BE2C (cell line): Measurements from ENCODE around the gene NDST4.

Experiments used
- DNase-seq: peaks from one replicate; pipeline ENCODE4 v3.0.0-alpha.2; 2020
- H3K27me3 ChIP-seq: fragments of 250-450 bp; sonication (Bioruptor Pico); 2 replicates; pipeline ENCODE4 v1.5.1; 2020; ENCODE audit warnings: mild to moderate bottlenecking
- H3K36me3 ChIP-seq: fragments of 250-450 bp; sonication (Bioruptor Pico); 2 replicates; pipeline ENCODE4 v1.5.1; 2020; ENCODE audit warnings: mild to moderate bottlenecking
- H3K4me1 ChIP-seq: fragments of 250-450 bp; sonication (Bioruptor Pico); 2 replicates; pipeline ENCODE4 v1.5.1; 2020
- H3K4me3 ChIP-seq: 2 replicates; pipeline ENCODE4 v1.5.1; 2011; ENCODE audit warnings: low read depth, low read length
- H3K9me3 ChIP-seq: fragments of 250-450 bp; sonication (Bioruptor Pico); 2 replicates; pipeline ENCODE4 v1.5.1; 2020
- TF ChIP-seq, protein P1 (sequence below): IDR thresholded peaks from 2 replicates; pipeline ENCODE4 v1.5.1; 2012; ENCODE audit warnings: mild to moderate bottlenecking, low read depth, low read length

NDST4 gene

DNA sequence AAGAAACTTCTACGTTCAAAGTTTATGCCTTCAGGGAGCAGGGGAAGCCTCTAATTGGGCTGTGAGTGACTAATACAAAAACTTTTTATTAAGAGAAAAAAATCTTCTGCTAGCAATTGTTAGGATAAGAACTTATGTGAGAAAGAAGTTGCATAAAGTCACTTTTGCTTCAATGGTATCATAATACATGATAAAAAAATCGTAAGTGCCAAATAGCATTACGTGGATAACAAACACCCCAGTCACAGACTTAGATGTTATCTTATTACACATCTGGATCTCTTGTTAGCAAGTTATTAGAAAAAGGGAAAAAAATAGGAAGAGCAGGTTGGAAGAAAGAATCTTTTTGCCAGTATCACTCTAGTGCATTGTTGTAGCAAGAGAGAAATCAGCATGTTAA lies 4.2 kb upstream of the NDST4 start:
- no peak for DNase-seq
- H3K4me1 ChIP-seq, result no peaks in the 10 kb centered on the region
- H3K27me3 ChIP-seq, result peaks cover 9% of the 10 kb centered on the region; the same call in 1 of the 2 replicates
- H3K9me3 ChIP-seq, result no peaks in the 10 kb centered on the region
- no peaks in the 10 kb centered on the region for H3K36me3 ChIP-seq
- TF ChIP-seq, protein P1, sequence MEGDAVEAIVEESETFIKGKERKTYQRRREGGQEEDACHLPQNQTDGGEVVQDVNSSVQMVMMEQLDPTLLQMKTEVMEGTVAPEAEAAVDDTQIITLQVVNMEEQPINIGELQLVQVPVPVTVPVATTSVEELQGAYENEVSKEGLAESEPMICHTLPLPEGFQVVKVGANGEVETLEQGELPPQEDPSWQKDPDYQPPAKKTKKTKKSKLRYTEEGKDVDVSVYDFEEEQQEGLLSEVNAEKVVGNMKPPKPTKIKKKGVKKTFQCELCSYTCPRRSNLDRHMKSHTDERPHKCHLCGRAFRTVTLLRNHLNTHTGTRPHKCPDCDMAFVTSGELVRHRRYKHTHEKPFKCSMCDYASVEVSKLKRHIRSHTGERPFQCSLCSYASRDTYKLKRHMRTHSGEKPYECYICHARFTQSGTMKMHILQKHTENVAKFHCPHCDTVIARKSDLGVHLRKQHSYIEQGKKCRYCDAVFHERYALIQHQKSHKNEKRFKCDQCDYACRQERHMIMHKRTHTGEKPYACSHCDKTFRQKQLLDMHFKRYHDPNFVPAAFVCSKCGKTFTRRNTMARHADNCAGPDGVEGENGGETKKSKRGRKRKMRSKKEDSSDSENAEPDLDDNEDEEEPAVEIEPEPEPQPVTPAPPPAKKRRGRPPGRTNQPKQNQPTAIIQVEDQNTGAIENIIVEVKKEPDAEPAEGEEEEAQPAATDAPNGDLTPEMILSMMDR, result no peak
- no peak overlapping the region for H3K4me3 ChIP-seq

DNA sequence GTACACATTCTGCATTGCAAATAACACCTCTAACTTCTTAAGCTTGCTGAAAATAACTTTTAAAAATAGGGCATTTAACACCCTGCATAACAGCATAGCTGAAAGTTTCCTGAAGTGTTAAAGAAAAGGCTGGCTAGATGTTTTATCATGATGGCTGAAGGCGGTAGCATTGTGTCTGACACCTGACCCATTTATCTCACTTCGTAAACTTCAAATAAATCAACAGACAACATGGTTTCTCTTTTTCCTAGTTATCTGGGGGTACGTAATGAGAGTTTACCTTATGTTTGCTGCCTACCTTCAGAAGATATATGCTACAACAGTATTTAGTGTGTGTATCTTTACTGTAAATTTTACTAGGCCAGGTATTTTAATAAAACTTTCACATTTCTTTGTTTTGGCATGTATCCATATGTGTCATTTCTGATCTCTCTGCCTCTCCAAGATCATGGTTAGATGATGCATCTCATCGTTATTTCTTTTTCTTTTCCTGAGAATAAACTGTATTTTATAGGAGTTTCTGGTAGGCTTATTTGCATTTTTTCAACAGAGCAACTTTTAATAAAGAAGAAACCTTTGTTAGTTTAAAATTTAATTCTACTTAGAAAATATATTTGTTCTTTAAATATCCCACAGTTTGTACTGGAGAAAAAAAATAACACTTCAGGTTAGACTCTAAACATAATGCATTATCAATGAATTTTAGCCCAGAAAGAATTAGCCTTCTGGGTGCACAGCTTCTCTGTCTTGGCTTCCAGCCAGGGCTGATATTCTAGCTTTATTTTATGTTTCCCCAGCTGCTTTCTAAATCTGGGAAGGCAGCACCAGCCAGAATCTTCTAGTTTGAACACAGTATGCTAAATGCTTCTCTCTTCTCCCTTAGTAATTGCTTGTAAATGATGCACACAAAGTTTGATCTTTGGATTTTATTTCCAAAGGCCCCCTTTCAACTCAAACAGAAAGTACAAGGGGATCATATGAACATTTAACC lies 2.9 kb downstream of the NDST4 start:
- no peak for DNase-seq
- Histone ChIP-seq H3K4me1 (no peaks in the 10 kb centered on the region), H3K27me3 (peaks cover 9% of the 10 kb centered on the region; the same call in 1 of the 2 replicates), H3K9me3 (no peaks in the 10 kb centered on the region), H3K4me3 (no peak overlapping the region), H3K36me3 (no peaks in the 10 kb centered on the region)
- TF ChIP-seq, protein P1, result no peak

DNA sequence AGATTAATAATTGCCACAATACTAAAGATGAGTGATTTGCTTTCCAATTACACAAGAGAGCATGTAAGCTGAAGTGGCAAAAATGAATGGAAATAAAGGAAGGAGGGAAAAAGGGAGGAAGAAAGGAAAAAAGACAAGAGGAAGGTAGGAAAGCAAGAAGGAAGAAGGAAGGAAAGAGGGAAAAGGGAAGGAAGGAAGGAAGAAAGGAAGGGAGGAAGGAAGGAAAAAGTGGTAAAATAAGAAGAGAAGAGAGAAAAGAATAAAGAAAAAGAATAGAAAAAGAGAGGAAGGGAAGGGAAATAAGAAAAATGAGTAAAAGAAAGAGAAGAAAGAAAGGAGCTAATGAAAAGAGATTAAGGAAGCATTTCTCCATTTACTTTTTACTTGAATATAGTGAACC lies 4.6 kb downstream of the NDST4 start:
- Histone ChIP-seq H3K27me3 (peaks cover 6% of the 10 kb centered on the region; the same call in 1 of the 2 replicates), H3K36me3 (no peaks in the 10 kb centered on the region), H3K4me1 (no peaks in the 10 kb centered on the region), H3K9me3 (no peaks in the 10 kb centered on the region), H3K4me3 (no peak overlapping the region)
- no peak for DNase-seq
- TF ChIP-seq, protein P1, result no peak

DNA sequence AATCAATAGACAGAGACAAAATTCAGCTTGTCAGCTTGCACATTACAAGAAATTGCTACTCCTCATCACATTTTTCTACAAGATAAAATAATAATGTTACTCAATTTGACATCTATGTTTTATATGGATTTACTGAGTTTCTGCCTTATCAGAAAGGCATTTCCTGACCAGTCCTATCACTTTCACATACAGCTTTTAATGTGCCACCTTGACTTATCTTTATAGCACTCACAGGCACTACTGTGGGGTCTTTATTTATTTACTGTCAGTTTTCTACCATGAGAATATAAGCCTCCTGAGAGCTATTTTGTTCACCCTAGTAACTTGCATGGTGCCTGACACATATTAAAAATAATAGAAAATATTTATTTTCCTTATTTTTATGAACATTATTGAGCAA lies 6.0 kb downstream of the NDST4 start:
- DNase-seq, result no peak
- H3K4me1 ChIP-seq, result no peaks in the 10 kb centered on the region
- H3K27me3 ChIP-seq, result no peaks in the 10 kb centered on the region

DNA sequence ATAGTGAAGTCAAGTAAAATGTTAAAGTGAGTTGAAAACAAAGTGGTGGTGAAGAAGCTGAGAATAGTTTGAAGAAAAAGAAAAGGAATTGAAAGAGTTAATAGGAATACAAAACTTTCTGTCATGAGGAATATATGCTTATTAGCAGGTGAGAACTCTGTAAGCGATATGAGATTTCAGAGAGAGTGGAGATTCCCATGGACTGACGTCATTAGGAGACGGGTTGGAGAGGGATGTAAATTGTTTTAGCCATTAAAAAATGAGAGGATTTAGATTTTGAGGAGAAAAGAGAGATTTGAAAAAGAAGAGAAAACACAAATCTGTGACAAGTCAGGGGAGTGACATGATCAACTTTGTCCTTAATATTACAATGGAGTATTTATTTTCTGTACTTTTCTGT lies 11.7 kb downstream of the NDST4 start:
- H3K27me3 ChIP-seq, result no peaks in the 10 kb centered on the region
- TF ChIP-seq, protein P1, result no peak
- no peaks in the 10 kb centered on the region for H3K9me3 ChIP-seq
- H3K4me3 ChIP-seq, result no peak overlapping the region
- H3K36me3 ChIP-seq, result no peaks in the 10 kb centered on the region
- no peak for DNase-seq
- no peaks in the 10 kb centered on the region for H3K4me1 ChIP-seq

More for the DNA sequence above, 6.0 kb downstream of the NDST4 start:
- TF ChIP-seq, protein P1, result no peak
- Histone ChIP-seq H3K4me3 (no peak overlapping the region), H3K36me3 (no peaks in the 10 kb centered on the region), H3K9me3 (no peaks in the 10 kb centered on the region)

DNA sequence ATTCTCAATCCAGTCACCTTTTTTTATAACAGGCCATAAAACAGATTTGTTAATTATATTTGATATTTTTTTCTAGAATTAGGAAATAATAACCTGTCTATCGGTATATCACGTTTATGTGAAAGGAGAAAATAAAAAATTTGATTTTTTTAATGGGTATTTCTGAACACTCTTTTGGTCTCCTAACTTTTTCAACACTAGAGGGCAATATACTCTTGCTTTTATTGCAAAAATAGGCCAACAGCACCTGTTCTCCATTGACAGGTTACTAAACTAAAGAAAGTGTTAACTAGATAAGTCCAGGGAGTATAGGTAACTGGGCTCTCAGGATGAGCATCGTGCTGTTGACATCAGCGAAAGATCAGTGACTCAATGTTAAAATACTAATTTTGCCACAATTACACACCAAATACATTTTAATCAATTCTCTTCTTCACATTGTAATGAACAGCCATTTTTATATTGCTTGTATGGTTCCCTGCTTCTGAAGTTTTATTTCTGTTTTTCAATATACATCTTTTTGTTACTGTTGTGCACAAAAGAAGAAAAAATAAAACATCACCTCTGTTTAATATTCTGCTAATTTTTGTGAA lies 22.8 kb downstream of the NDST4 start:
- no peak overlapping the region for H3K4me3 ChIP-seq
- no peaks in the 10 kb centered on the region for H3K36me3 ChIP-seq
- no peaks in the 10 kb centered on the region for H3K27me3 ChIP-seq
- no peaks in the 10 kb centered on the region for H3K9me3 ChIP-seq
- H3K4me1 ChIP-seq, result no peaks in the 10 kb centered on the region
- TF ChIP-seq, protein P1, result peak; percentile 61
- DNase-seq, result no peak
